Activated CD8-positive, alpha-beta memory T cell treated with anti-CD3 and anti-CD28 coated beads, Interleukin-2, amount 50 U/mL, for 24 hours (primary cell): Measurements from ENCODE around the gene GALNT3.

Experiments used
- DNase-seq: peaks from one replicate; pipeline ENCODE4 v3.0.0-alpha.2; 2020; ENCODE audit errors: extremely low read depth

GALNT3 gene

GRCh38 chr2:165793779-165794535, at the start of gene GALNT3:
Gene GALNT3 (minus strand): TSS chr2:165794247. CDS start chr2:165770700, 23,547 bp downstream.
- DNase-seq, result no peak

DNA sequence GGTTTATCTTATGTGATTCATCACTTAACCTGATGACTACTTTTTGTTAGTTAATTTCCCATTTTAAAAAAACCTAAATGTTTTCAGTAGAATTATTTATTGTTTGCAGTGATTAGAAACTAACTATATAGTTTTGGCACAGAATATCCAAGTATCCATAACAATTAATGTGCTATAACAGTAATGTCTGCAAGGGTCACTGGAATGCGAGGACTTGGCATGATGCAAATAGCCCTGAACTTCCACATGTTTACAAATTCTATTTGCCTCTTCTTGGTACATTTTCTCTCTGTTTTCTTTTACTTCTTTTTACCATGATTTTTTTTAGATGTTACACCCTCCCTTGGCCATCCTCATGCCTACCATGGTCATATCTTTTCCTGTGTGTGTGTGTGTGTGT, 49.3 kb upstream of the GALNT3 start:
- DNase-seq, result no peak

DNA sequence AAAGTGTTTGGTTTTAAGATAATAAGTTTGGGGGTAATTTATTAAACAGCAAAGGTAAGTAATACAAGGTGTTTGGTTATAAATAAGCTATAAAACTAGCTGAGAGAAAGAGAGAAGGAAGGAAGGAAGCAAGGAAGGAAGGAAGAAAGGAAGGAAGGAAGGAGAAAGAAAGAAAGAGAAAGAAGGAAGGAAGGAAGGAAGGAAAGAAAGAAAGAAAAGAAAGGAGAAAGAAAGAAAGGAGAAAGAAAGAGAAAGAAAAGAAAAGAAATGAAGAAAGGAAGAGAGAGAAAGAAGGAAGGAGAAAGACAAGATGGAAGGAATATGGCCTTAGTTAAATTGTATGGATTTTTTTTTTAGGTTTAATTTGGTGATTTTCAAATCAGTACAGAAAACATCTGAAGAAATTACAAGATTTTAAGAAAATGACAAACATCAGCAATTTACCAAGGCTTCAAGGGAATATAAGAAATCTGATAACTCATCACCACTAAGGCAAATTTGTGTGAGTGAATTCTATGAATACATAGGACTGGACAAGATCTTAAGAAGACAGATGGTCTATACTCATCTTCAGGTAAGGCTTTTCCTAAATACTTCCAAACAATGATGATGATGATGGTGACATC, 46.4 kb upstream of the GALNT3 start:
- DNase-seq, result no peak

- DNase-seq, result no peak
These were observed 45.6 kb upstream of the GALNT3 start for GRCh38 chr2:165839610-165840009.

GRCh38 chr2:165837122-165837521, 43.1 kb upstream of the GALNT3 start:
- DNase-seq, result no peak

DNA sequence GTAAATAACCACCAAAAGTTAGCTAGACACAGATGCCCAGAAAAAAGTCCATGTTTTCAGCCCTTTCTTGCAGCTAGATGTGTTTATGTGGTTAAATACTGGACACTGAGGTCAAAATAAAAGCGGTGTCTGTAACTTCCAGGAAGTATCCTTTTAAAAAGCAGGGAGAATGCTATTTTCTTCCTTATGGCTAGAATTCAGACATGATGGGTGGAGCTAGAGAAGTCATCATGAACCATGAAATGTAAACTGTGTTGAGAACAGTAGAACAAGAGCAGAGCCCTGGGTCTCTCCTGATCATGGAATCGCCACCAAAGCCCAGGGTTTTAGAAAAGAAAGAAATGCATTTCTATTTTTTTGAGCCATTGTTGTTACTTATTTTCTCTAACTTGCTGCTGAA, 41.3 kb upstream of the GALNT3 start:
- no peak for DNase-seq

DNA sequence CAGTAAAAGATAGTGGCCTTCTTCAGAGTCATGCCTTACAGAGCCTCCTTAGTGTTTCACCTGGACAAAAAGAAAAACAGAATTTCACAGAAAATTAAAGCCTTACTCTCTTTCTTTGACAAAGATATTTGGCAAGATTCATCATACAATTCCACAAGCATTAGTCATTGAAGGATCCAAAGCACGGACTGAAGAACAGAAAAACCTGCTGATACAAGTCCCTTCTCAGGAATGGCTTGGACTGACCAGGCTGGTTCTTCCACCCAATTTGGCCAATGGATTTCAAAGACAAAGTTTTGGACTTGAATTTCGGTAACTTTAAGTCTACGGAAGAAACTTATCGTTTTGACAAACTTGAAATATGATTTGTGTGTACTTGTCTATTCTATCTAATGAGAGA, 39.1 kb upstream of the GALNT3 start:
- no peak for DNase-seq

GRCh38 chr2:165827921-165828276, 33.9 kb upstream of the GALNT3 start:
- DNase-seq, result no peak

GRCh38 chr2:165827016-165827920, 33.2 kb upstream of the GALNT3 start:
- DNase-seq, result no peak

DNA sequence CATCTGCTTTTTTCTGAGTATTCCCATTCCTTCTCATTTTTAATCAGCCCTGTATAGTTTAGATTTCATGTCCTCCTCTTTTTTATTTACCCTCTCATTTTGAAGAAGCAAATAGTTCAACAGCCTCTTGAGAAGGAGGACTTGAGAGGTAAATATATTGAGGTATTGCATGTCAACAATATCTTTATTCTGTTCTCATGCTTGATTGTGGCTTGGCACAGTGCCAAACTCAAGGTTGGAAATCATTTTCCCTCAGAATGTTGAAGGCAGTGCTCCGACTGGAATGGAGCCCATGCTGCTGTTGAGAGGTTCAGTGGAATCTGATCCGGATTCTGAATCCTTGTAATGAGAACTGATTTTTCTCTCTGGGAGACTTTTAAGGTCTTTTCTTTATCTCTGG, 31.0 kb upstream of the GALNT3 start:
- no peak for DNase-seq

GRCh38 chr2:165820296-165820695, 26.2 kb upstream of the GALNT3 start:
- no peak for DNase-seq

DNA sequence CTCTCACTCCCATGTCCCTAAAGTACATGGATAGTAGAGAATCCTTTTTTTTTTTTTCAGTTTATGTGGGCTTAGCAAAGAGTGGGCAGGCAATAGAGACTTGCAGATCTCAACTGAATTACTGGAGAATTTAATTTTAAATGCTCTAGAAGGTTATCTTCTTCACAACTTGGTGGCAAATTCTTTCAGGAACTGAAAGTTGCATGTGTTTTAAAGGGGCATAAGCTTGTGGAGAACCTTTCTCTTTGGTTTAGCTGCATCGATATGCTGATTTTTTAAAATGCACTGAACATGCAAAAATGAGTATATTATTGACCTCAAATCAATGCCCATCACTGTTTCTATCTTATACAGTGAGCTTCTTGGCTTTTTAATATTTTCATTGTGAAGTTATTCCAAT, 24.9 kb upstream of the GALNT3 start:
- no peak for DNase-seq

DNA sequence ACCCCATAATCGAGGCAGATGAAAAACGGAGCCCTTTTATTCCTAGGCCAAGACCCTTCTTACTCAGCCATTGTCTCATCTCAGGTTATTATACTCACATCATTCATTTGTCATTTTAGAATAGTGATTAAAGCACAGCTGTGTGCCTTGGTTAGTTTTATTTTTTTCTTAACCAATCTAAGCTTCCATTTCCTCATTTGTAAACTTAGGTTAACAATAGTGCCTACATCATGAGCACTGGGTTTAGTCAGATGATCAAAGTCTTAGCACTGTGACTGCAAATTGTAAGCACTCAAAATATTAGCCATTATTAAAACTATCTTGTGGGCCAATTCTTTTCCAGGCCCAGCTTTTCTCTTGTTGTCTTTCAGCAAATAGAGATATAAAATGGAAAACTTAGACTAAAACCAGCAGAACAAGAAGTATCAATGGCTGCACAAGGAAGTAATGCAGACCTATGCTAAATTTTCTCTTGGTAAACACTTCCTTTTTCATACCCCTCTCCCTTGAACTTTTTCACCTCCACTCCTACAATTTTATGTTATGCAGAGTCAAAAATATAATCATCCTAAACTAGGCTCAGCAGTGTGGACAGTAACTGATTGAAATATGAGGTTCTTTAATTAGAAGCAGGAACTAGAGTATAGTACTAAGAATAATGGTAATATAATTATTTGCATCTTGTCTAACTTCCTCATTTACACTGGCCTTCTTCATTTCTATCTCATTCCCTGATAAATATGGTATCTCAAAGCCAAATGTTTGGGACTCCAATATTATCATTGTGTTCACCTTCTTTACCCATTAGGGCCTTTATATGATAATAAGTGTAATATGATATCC, 21.5 kb upstream of the GALNT3 start:
- no peak for DNase-seq

DNA sequence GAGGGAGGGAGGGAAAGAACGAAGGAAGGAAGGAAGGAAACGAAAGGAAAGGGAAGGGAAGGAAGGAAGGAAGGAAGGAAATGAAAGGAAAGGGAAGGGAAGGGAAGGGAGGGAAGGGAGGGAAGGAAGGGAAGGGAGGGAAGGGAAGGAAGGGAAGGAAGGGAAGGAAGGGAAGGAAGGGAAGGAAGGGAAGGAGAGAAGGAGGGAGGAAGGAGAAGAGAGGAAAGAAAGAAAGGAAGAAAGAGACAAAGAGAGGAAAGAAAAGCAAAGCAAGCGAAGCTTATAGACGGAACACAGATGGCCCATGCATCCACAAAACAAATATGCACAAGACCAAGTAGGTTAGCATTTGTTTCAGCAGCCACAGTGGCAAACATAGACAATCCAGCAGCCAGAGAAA, 20.4 kb upstream of the GALNT3 start:
- DNase-seq, result no peak

DNA sequence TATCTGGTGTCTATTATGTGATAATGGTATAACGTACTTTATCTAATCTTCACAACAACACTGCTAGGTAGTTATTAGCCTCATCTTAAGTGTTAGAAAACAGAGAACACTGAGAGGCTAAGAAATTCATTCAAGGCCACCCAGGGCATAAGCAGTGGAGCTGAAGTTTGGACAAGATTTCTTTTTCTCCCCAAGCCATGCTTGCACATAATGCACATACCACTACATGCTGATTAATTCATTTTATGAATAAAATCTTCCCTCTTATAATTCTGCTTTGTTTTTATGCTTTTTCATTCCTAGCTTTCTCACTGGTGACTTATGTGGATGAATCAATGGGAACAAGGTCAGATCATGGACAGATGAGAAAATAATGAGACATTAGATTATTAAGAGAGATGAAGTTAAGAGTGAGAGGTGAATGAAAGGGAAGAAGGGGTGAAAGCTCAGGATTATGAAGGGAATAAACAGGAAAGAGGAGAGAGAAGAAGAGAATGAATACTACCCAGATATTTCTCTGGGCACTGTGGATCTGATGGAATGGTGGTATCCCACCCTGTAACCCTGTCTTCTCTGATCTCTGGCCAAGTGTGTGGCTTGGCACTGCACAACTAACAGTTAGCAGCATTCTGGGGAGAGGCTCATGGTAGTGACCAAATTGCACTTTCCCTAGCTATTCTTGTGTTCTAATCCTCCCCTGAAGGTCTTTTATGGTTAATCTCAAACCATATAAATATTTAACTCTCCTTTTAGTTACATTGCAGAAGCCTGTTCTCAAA, 17.7 kb upstream of the GALNT3 start:
- DNase-seq, result no peak

GRCh38 chr2:165810418-165810817, 16.4 kb upstream of the GALNT3 start:
- DNase-seq, result no peak

DNA sequence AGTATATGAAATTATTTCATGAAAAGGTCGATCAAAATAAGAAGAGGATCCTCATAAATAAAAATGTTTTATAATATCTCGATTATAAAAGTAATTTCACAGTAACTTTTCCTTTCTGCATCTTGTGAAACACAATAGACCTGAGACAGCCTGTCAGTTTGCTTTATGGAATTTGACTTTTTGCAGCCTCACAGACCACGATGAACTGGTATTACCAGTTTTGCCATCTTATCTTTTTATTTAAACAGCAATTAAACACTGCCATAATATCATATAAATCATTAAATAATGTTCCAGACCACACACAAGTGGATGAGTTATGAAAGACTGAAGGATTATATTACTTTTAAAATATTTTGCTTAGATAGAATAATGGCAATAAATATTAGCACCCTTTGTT, 10.7 kb upstream of the GALNT3 start:
- DNase-seq, result no peak

GRCh38 chr2:165803123-165803760, 9.2 kb upstream of the GALNT3 start:
- DNase-seq, result no peak

DNA sequence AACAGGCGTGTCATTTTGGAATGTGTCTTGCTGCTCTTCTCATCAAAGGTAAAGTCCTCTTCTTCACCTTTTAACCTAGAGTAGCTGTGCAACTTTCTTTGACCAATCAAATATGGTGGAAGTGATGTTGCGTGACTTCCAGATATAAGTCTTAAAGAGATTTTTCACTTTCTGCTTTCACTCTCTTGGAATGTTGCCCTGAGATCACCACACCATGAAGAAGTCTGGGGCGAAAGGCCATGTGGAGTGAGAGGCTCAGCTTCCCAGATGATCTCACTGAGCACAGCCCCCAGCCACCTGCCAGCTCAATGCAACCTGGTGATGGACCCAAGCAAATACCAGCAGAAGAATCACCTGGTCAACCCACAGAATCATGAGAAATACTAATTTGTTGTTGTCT, 7.1 kb upstream of the GALNT3 start:
- DNase-seq, result no peak

DNA sequence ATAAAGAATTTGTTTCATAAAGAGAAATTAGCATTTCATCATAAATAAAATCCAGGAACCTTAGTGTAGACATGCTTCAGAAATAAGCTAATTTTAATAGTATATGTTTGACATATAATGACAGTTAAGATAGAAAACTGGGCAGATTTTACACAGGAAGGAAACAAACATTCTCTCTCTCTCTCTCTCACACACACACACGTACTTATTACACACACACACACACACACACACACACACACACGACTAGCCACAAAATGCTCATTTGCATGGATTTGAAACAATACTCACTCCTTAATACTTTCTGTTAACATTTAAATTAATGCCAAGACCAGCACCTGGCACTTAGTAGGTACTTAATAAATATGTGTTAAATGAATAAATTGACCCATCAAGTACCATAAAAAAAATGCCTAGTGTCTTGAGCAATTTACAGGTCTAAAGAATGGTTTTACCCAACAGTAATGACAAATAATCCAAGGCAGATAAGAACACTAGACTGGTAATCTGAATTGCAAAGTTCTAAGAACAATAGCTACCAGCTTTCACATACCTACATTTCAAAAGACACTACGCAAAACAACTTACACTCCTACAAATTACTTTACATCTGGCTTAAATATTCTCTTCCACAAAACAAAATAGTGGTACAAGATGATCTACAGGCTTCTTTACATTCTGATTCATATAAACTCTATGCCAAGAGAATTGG, 2.9 kb upstream of the GALNT3 start:
- no peak for DNase-seq
